ENCODE data around the gene RGL2.

DNA sequence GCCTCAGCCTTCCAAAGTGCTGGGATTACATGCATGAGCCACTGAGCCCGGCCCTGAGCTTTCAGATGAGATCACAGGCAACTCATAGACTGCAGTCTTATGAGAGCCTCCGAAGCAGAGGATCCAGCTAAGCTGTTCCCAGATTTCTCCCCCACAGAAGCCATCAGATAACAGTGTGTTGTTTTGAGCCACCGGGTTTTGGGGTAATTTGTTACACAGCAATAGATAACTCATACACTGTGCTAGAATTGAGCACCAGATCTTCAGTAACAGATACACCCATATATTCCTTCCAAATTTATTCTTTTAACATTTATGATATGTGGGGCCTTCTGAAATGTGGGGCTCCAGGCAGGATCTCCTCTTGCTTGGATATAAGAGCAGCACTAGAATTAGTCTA, 37.8 kb upstream of the RGL2 start:
- TF ChIP-seq EZH2 (IDR thresholded peaks at IDR 0.05; ENCODE audit: borderline replicate concordance, low read length) (no peak), CTCF (conservative IDR thresholded peaks at IDR 0.05 in 1 of 2, IDR thresholded peaks at IDR 0.05 in 1 of 2; ENCODE audit: extremely low read depth in 1 of 2, insufficient read depth in 1 of 2, low read depth in 1 of 2, low read length in 2 of 2) (no peak)

Measured in mammary epithelial cell (primary cell).